RCC 7860 (cell line): ENCODE results near the gene PCMTD2.

ENCODE experiments used
- DNase-seq: peaks from one replicate; pipeline ENCODE4 v3.0.0-alpha.2; 2015; ENCODE audit warnings: low spot score
- FAIRE-seq: peaks from 2 replicates; lab custom pipeline; 2012; peaks lifted over from hg19 to GRCh38; lab: Jason Lieb, UNC

Gene PCMTD2

DNA sequence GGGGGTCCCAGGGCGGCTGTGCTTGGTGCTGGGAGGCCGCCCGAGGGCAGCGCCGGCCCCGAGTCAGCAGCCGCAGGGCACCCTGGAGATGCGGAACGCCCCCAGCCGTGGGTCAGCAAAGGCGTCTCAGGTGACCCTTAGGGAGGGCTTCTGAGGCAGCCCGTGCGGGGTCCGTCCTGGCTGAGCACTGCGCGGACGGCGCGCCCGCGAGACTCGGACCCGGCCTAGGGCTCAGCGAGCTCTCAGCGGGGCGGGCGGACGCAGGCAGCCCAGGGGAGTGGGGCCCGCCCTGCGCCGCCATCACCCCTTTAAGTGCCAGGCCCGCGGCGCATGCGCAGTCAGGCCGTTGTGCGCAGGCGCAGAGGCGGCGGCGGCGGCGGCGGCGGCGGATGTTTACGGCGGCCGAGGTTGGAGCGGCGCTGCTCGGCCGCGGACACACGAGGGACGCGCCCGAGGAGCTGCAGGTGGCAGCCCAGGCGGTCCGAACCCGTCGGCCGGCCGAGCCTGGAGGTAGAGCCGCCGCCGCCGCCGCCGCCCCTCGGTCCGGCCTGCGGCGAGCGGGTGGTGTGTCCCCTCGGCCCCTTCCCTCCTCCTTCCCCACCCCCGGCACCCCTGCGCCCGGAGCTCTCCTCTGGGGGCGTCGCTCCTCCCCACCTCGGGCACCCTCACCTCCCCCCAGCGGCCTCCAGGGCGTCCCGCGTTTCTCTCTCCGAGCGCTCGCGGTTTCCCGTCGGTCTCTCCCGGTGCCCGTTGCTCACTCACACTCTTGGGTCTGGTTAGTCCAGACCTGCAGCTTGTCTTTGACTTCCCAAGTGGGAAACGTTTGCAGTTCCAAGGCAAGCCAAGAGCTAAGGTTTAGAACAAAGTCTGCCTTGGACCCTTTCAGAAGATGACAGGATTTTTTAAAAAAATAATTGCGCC lies at the start of gene PCMTD2:
Gene PCMTD2 (plus strand): TSS at position 388 of the 921 bp plus-strand sequence. CDS start 4,218 bp downstream, outside the sequence.
- DNase-seq (peak; percentile 73), FAIRE-seq (no peak)

DNA sequence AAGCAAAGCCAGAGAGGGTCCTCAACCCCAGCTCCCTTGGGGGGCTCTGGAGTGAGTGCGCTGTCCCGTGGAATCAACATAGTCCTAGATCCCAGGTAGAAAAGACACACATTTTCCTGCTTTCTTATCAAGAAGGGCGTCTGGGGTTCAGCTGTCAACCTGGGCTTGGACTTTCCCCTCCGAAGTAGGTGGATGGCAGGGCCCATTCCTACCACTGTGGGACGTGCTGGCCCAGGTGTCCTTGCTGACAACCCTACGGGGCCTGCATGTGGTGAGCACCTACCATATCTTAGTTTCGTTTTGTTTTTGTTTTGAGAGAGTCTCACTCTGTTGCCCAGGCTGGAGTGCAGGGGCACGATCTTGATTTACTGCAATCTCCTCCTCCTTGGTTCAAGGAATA lies 48.9 kb upstream of the PCMTD2 start:
- FAIRE-seq (no peak), DNase-seq (no peak)

DNA sequence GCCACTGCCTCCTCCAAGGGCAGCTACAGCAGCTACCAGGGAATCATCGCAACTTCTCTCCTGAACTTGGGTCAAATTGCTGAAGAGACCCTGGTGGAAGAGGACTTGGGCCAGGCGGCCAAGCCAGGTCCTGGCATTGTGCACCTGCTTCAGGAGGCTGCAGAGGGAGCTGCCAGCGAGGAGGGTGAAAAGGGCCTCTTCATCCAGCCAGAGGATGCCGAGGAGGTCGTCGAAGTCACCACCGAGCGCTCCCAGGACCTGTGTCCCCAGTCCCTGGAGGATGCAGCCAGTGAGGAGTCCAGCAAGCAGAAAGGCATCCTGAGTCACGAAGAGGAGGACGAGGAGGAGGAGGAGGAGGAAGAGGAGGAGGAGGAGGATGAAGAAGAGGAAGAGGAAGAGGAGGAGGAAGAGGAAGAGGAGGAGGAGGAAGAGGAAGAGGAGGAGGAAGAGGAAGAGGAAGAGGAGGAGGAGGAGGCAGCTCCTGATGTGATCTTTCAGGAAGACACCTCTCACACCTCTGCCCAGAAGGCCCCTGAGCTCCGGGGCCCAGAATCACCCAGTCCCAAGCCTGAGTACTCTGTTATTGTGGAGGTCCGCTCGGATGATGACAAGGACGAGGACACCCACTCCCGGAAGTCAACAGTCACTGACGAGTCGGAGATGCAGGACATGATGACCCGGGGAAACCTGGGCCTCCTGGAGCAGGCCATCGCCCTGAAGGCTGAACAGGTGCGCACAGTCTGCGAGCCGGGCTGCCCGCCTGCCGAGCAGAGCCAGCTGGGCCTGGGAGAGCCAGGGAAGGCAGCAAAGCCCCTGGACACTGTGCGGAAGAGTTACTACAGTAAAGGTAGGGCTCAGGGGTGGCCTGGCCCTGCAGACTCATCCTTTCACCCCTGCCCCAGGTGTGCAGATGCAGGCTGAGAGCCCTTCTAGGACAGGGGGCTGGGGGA lies 47.6 kb upstream of the PCMTD2 start:
- DNase-seq: no peak
- FAIRE-seq: no peak

DNA sequence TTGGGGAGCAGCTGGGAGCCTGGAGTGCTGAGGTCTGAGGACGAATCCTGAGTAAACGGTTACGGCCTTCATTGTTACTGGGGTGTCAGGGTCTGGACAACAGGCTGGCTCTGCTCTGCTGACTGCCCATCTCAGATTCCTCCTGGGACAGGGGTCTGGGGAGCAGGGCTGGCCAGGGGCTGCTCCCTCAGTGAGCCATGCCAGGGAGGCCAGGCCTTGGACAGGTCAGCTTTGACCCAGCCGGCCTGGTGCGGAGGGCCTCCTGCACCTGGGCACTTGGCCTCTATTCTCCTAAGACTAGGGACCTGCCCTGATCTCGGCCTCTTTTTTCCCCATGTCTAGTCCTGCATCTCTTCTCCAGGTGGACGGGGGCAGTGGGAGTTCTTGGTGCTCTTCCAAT lies 46.4 kb upstream of the PCMTD2 start:
- FAIRE-seq: no peak
- DNase-seq: no peak

- DNase-seq (no peak), FAIRE-seq (no peak)
These were observed 44.7 kb upstream of the PCMTD2 start for GRCh38 chr20:64210656-64211369.

DNA sequence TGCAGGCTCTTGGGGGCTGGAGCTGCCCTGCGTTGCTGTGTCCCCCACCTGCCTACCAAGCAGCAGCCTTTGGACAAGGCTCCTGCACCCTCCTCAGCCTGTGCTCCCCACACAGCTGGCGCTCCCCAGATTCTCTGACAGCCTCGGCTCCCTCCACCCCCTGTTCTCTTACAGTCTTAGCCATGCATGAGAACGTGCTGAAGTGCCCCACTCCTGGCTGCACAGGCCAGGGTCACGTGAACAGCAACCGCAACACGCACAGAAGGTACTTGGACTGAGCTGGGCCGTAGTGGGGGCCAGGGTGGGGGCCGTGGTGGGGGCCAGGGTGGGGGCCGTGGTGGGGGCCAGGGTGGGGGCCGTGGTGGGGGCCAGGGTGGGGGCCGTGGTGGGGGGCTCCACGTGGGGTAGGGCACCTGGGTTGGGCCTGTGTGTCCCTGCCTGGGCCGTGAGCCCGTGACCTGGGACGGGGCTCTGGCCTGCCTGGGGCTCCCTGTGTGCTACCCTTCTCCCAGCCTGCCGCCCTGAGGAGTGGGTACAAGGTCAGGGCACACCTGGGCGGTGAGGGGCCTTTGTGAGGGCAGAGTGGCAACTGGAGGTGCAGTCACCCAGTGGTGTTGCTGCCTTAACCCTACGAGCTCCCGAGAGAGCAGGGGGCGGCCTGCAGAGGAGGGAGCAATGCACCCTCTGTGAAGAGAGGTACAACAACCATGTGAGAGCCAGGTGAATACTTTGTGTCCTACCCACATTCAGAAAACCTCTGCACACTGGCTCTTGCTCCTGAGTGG lies 43.5 kb upstream of the PCMTD2 start:
- no peak for FAIRE-seq
- no peak for DNase-seq

GRCh38 chr20:64212755-64213154 lies 42.8 kb upstream of the PCMTD2 start:
- no peak for DNase-seq
- no peak for FAIRE-seq

DNA sequence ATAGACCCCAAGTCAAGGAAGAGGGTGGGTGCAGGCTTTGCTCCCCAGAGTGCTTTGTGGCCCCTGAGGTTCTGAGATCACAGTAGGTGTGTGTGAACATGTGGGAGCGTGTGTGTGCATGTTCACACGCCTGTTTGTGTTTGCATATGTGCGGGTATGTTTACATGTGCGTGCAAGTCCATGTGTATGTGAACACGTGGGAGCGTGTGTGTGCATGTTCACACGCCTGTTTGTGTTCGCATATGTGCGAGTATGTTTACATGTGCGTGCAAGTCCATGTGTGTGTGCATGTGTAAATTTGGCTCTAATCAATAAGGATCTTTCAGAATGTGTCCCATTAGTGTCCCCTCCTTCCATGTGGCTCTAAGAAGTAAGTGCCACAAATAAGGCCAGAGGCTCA lies 41.4 kb upstream of the PCMTD2 start:
- no peak for FAIRE-seq

DNA sequence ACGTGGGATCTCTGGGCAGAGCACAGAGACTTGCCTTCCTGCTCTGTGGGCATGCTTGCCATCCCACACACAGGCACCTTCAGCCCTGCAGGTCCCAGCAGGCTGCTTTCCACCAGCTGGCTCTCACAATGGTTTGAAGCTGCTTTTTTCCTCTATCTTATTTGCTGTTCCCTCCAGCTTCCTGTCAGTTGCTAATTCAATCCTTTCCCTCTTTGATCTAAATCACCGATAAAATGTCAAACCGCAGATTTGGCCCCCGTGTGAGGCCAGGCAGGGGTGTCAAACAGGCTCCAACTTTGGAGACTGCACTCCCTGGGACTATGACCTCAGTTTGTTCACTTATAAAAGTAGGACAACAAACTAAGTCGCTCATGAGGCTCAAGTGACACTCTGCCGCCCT lies 40.6 kb upstream of the PCMTD2 start:
- FAIRE-seq: no peak

More for the DNA sequence above, 41.4 kb upstream of the PCMTD2 start:
- DNase-seq: no peak

DNA sequence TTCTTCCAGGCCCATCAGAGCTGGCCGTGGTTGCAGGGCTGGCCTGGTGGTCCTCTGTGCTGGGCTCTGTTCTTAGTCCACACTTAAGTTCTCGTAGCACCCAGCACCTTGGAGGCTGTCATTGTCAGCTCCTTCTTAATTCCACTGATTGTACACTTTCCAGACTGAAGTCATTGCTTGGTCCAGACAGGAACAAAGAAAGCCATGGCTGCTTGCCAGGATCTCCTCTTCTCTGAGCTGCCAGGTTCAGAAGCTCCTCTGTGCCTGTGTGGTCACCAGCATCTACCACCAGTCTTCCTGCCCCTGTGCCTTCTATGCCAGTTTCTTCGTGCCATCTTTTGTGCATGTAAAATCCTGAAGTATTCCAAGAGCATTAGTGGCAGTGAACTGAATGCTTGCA lies 39.5 kb upstream of the PCMTD2 start:
- FAIRE-seq: no peak
- no peak for DNase-seq

More for the DNA sequence above, 40.6 kb upstream of the PCMTD2 start:
- no peak for DNase-seq

DNA sequence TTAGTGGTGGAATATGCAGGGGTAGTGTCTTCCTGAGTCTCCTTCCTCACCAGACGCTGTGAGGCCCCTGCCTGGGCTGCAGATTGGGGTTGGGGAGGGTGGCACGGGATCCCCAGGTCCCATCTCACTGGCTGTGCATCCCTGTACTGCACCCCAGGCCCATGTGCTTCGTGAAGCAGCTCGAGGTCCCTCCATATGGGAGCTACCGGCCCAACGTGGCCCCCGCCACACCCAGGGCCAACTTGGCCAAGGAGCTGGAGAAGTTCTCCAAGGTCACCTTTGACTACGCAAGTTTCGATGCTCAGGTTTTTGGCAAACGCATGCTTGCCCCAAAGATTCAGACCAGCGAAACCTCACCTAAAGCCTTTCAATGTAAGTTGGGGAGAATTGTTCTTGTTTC lies 38.6 kb upstream of the PCMTD2 start:
- no peak for FAIRE-seq
- no peak for DNase-seq

- no peak for DNase-seq
- no peak for FAIRE-seq
These were observed 37.9 kb upstream of the PCMTD2 start for GRCh38 chr20:64217539-64218221.

DNA sequence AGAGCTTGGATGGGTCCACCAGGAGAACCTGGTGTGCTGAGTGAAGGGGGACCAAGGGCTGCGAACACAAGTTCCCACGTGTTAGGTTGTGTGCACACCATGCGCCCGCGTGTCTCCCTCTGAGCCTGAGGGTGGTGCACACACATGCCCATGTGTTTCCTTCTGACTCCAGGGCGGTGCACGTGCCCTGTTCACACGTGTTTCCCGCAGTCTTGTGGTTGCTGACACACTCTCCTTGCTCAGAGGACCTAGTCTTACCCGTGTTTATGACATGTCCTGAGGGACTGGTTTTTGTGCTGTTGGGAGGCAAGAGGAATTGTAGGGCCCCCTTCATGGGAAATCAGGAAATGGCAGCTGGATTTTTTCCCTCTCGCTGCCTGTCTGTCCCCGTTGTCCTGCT lies 36.3 kb upstream of the PCMTD2 start:
- DNase-seq: no peak
- FAIRE-seq: no peak

DNA sequence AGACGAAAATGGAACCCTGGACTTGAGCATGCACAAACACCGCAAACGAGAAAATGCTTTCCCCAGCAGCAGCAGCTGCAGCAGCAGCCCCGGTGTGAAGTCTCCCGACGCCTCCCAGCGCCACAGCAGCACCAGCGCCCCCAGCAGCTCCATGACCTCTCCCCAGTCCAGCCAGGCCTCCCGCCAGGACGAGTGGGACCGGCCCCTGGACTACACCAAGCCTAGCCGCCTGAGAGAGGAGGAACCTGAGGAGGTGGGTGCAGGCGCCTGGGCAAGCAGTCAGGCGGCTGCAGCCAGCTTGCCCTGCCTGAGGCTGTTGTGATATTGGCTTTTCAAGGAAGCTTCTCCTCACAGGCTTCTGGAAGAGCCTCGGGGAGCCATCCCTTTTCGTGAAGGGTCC lies 35.8 kb upstream of the PCMTD2 start:
- FAIRE-seq (no peak), DNase-seq (no peak)

DNA sequence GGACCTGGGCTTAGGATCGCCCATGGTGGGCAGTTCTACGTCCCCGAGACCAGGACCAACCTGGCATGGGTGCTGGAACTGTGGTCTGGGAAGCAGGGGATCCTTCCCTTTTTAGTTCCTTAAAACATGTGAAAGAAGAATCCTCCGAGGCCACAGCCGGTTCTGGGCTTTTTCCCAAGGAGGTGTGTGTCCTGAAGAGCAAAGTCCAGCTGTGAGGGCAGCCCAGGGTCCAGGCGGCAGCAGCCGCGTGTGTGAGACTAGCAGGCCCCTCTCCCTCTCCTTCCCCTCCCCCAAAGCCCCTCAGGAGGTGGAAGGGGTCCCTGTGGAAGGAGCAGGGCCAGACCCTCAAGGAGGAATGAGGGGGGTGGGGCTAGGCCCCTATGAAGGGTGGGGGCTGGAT lies 35.1 kb upstream of the PCMTD2 start:
- FAIRE-seq: no peak
- no peak for DNase-seq

- FAIRE-seq (no peak), DNase-seq (no peak)
These were observed 34.5 kb upstream of the PCMTD2 start for GRCh38 chr20:64220891-64221527.

DNA sequence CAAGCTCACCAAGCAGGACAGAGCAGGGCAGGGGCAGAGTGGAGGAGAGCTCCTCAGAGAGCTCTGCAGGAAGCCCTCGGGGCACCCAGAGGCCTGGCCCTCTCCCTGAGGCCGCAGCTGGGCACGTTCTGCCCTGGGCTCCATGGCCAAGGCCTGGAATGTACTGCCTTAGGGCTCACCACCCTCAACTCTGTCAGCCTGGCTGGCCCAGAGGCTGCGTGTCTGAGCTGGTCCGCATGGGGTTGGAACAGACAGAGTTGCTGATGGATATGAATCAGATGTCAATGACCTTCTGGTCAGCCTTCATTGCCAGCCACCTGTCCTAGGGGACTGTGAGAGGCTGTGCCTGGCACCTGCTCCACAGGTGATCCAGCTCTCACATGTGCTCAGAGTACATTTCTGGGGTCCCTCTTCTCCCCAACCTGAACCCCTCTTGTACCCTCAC lies 33.2 kb upstream of the PCMTD2 start:
- FAIRE-seq (no peak), DNase-seq (no peak)

- FAIRE-seq (no peak), DNase-seq (no peak)
These were observed 32.6 kb upstream of the PCMTD2 start for GRCh38 chr20:64222851-64223525.
